KMS-11 (cell line): ENCODE data around the gene LRIT3.

Source experiments
- H2AFZ ChIP-seq: fragments of 200-600 bp; sonication (generic); 2 replicates; pipeline ENCODE4 v1.6.1; 2016; ENCODE audit warnings: antibody characterized with exemption, mixed run types, low read depth
- H3K27ac ChIP-seq: fragments of 200-600 bp; sonication (generic); 2 replicates; pipeline ENCODE4 v1.6.1; 2016; ENCODE audit warnings: mild to moderate bottlenecking, mixed run types
- H3K27me3 ChIP-seq: fragments of 200-600 bp; sonication (generic); 2 replicates; pipeline ENCODE4 v1.6.1; 2017; ENCODE audit warnings: mild to moderate bottlenecking, low read depth, mixed run types, moderate library complexity; ENCODE audit not compliant: insufficient read depth
- H3K36me3 ChIP-seq: fragments of 200-600 bp; sonication (generic); 2 replicates; pipeline ENCODE4 v1.6.1; 2017; ENCODE audit warnings: mild to moderate bottlenecking, mixed run types; ENCODE audit not compliant: insufficient read depth
- H3K4me1 ChIP-seq: fragments of 200-600 bp; sonication (generic); 2 replicates; pipeline ENCODE4 v1.6.1; 2016; ENCODE audit warnings: mild to moderate bottlenecking, low read depth, mixed run types; ENCODE audit not compliant: poor library complexity, severe bottlenecking
- H3K4me2 ChIP-seq: fragments of 200-600 bp; sonication (generic); 2 replicates; pipeline ENCODE4 v1.7.0; 2016; ENCODE audit warnings: mild to moderate bottlenecking, mixed run types
- H3K4me3 ChIP-seq: fragments of 200-600 bp; sonication (generic); IDR thresholded peaks from 2 replicates; pipeline ENCODE4 v1.6.1; 2017; ENCODE audit warnings: low read depth, low read length, mixed read lengths; ENCODE audit not compliant: insufficient read depth
- H3K79me2 ChIP-seq: fragments of 200-600 bp; sonication (generic); 2 replicates; pipeline ENCODE4 v1.6.1; 2016; ENCODE audit warnings: low read depth, mixed run types; ENCODE audit not compliant: insufficient read depth
- H3K9ac ChIP-seq: fragments of 200-600 bp; sonication (generic); 2 replicates; pipeline ENCODE4 v1.6.1; 2016; ENCODE audit warnings: mild to moderate bottlenecking, mixed run types
- H4K20me1 ChIP-seq: fragments of 200-600 bp; sonication (generic); 2 replicates; pipeline ENCODE4 v1.6.1; 2016; ENCODE audit warnings: mild to moderate bottlenecking, mixed run types; ENCODE audit not compliant: insufficient read depth
- CTCF ChIP-seq: fragments of 200-600 bp; sonication (generic); conservative IDR thresholded peaks from 2 replicates; pipeline ENCODE4 v1.6.1; 2017; ENCODE audit warnings: low read depth, mild to moderate bottlenecking, antibody characterized with exemption, low read length, moderate library complexity, mixed read lengths

The LRIT3 gene

GRCh38 chr4:109820563-109820962, 27.3 kb upstream of the LRIT3 start:
- TF ChIP-seq CTCF = no peak
- H3K27me3 ChIP-seq = no peaks in the 10 kb centered on the region
- H3K4me2 ChIP-seq = no peak overlapping the region
- peaks cover 16% of the 10 kb centered on the region for H3K4me1 ChIP-seq
- peaks cover 12% of the 10 kb centered on the region; the same call in 1 of the 2 replicates for H3K36me3 ChIP-seq
- no peak overlapping the region for H2AFZ ChIP-seq
- no peak overlapping the region for H3K27ac ChIP-seq
- H4K20me1 ChIP-seq = no peaks in the 10 kb centered on the region
- peaks cover 27% of the 10 kb centered on the region for H3K79me2 ChIP-seq
- no peak overlapping the region for H3K4me3 ChIP-seq
- H3K9ac ChIP-seq = no peak overlapping the region

GRCh38 chr4:109821185-109821584, 26.7 kb upstream of the LRIT3 start:
- Histone ChIP-seq H3K27ac (no peak overlapping the region), H2AFZ (no peak overlapping the region), H3K79me2 (peaks cover 21% of the 10 kb centered on the region), H4K20me1 (no peaks in the 10 kb centered on the region), H3K27me3 (no peaks in the 10 kb centered on the region), H3K9ac (no peak overlapping the region), H3K36me3 (peaks cover 12% of the 10 kb centered on the region; the same call in 1 of the 2 replicates), H3K4me1 (peaks cover 16% of the 10 kb centered on the region), H3K4me3 (no peak overlapping the region), H3K4me2 (no peak overlapping the region)
- TF ChIP-seq CTCF = no peak

- peak; percentile 87 for TF ChIP-seq CTCF
- Histone ChIP-seq H3K4me1 (no peaks in the 10 kb centered on the region), H3K36me3 (no peaks in the 10 kb centered on the region), H3K4me3 (no peak overlapping the region), H3K9ac (no peak overlapping the region), H3K79me2 (no peaks in the 10 kb centered on the region), H4K20me1 (no peaks in the 10 kb centered on the region), H3K27ac (no peak overlapping the region), H3K27me3 (no peaks in the 10 kb centered on the region), H2AFZ (no peak overlapping the region), H3K4me2 (no peak overlapping the region)
Measured at GRCh38 chr4:109826719-109827118, 21.2 kb upstream of the LRIT3 start.

- H3K27me3 ChIP-seq = no peaks in the 10 kb centered on the region
- H4K20me1 ChIP-seq = no peaks in the 10 kb centered on the region
- H3K36me3 ChIP-seq = no peaks in the 10 kb centered on the region
- H3K4me3 ChIP-seq = no peak within 1 kb of the TSS
- no peaks in the 10 kb centered on the region for H3K79me2 ChIP-seq
- TF ChIP-seq CTCF = no peak
- no peak within 1 kb of the TSS for H3K4me2 ChIP-seq
- no peak within 1 kb of the TSS for H3K27ac ChIP-seq
- no peak within 1 kb of the TSS for H3K9ac ChIP-seq
- H2AFZ ChIP-seq = no peak within 1 kb of the TSS
- H3K4me1 ChIP-seq = no peaks in the 10 kb centered on the region
Measured at GRCh38 chr4:109827672-109828071, 20.2 kb upstream of the LRIT3 start, which contains the start of gene RRH. Gene RRH (plus strand): TSS chr4:109827972. CDS start chr4:109828028, 56 bp downstream.
